ENCODE data around the gene CEP85L.

Gene CEP85L

GRCh38 chr6:118535176-118535844, 116.1 kb downstream of the CEP85L start:
- no peak for DNase-seq

- DNase-seq, result no peak
These were observed 120.4 kb downstream of the CEP85L start for GRCh38 chr6:118530942-118531341.

GRCh38 chr6:118529756-118530155, 121.6 kb downstream of the CEP85L start:
- no peak for DNase-seq

GRCh38 chr6:118528129-118528528, 123.3 kb downstream of the CEP85L start:
- DNase-seq, result no peak

GRCh38 chr6:118525913-118526780, 125.2 kb downstream of the CEP85L start:
- no peak for DNase-seq

GRCh38 chr6:118524686-118525085, 126.7 kb downstream of the CEP85L start:
- no peak for DNase-seq

- DNase-seq, result no peak
These were observed 128.2 kb downstream of the CEP85L start for GRCh38 chr6:118523216-118523615.

GRCh38 chr6:118522422-118522821, 129.0 kb downstream of the CEP85L start:
- DNase-seq, result no peak

- DNase-seq, result no peak
These were observed 136.7 kb downstream of the CEP85L start for GRCh38 chr6:118514689-118515088.

GRCh38 chr6:118511930-118512715, 139.3 kb downstream of the CEP85L start:
- no peak for DNase-seq

GRCh38 chr6:118509009-118509617, 142.3 kb downstream of the CEP85L start:
- no peak for DNase-seq

GRCh38 chr6:118507636-118508035, 143.8 kb downstream of the CEP85L start:
- no peak for DNase-seq

- DNase-seq, result no peak
These were observed 145.2 kb downstream of the CEP85L start for GRCh38 chr6:118506071-118506638.

- DNase-seq, result no peak
These were observed 145.7 kb downstream of the CEP85L start for GRCh38 chr6:118505656-118506055.

- DNase-seq, result no peak
These were observed 146.8 kb downstream of the CEP85L start for GRCh38 chr6:118504611-118505010.

GRCh38 chr6:118502169-118502568, 149.2 kb downstream of the CEP85L start:
- no peak for DNase-seq

GRCh38 chr6:118501765-118502164, 149.6 kb downstream of the CEP85L start:
- no peak for DNase-seq

- DNase-seq, result no peak
These were observed 150.3 kb downstream of the CEP85L start for GRCh38 chr6:118501099-118501498.

GRCh38 chr6:118500130-118501015, 151.0 kb downstream of the CEP85L start:
- no peak for DNase-seq

- no peak for DNase-seq
These were observed 155.7 kb downstream of the CEP85L start for GRCh38 chr6:118495485-118496280.

GRCh38 chr6:118494091-118494490, 157.3 kb downstream of the CEP85L start:
- no peak for DNase-seq

Data from effector CD4-positive, alpha-beta T cell (primary cell).